ENCODE measurements around the gene POFUT1. TPM values are rescaled to one million over a fixed set of nuclear protein-coding genes. Genes with fewer than 3 reads are reported as not detected.
A peak's percentile ranks its signal among the peaks of the same experiment; 100 is the strongest.
"Not testable (repeated sequence)": the region's sequence is repeated elsewhere in the genome, so short reads cannot be mapped to it uniquely, and the experiment has no call there.

POFUT1 gene
- polyA plus RNA-seq (2013, experiment 1 of 2; ENCODE audit: insufficient read length), result 47.5 TPM
- polyA plus RNA-seq (2013, experiment 2 of 2; ENCODE audit: insufficient read length), result 42.9 TPM

DNA sequence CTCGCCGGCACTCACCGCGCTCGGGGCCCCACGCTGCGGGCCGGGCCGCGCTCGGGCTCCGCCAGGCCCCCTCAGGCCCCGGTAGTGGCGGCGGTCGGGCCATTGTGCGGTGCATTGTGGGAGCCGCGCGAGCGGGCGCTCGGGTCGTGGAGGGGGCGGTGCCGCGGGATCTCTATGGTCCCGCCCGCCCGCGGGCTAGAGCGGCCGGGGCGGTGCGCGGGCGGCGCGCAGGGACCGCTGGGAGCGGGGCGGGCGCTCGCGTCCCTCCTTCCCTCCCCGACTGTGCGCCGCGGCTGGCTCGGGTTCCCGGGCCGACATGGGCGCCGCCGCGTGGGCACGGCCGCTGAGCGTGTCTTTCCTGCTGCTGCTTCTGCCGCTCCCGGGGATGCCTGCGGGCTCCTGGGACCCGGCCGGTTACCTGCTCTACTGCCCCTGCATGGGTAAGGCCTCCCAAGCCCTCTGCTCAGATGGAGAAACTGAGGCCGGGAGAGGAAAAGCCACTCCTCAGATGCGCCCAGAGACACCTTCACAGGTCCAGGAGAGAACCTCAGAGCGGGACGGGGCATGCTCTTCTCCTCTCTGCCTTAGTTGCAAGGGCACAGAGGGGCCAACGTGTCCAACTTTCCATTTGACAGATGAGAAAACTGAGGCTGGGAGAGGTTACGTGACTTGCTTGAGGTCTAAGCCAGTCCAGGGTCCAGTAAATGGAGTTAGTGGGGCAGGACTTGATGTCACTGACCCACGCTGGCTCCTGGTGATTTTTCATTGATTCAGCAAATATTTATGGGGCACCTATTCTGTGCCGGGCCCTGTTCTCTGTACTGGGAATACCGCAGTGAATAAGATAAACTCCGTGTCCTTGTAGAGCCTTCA lies at the start of gene POFUT1, which contains the start of gene PLAGL2:
Gene POFUT1 (plus strand): TSS at position 255 of the 873 bp plus-strand sequence. CDS start 62 bp downstream, at position 317.
Gene PLAGL2 (minus strand): TSS at position 118 of the 873 bp plus-strand sequence. CDS start 5,565 bp downstream, outside the sequence.
- peak; percentile 91 for DNase-seq

DNA sequence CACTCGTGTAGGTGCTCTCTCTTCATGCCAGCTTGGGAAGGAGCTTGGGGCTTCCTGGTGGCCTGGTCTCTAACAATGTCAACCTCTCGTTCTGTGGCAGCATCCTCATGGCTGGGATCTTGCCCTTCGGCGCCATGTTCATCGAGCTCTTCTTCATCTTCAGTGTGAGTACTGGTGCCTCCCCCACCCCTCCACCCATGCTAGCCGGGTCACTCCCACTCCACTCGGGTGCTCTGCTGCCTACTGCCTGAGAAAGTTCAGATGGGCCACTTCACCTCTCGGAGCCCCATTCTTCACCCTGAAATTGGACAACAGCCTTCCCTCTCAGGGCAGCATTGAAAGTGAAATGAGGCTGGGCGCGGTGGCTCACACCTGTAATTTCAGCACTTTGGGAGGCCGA lies 49.3 kb upstream of the POFUT1 start:
- no peak for DNase-seq

DNA sequence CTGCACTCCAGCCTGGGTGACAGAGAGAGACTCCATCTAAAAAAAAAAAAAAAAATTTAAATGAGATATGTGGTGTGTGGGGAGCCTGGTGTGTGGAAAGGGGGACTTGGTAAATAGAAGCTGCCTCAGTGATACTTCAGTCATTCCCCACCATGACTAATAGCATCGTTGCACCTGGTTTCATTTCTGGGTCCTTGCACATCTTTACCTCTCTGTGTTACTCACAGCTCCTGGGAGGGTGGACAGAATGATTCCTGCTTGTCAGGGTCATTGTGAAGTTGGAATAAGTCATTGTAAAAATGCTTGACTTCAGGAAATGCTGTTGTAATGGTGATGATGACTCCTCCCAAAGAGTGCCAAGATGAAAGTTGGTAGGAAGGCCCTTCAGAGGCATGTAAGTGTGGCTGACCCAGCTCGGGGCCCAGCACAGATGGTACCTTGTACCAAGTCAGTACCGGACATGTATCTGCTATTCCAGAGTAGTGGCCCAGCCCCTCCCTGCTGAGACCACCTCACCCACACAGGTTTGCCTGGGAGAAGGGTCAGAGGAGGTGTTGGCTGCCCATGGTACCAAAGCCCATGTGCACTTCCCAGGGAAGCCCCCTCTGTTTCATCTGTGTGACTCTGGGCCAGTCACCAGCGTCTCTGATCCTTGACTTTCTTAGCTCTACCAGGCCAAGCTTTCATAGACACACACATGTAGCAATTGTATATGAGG lies 48.6 kb upstream of the POFUT1 start:
- DNase-seq, result no peak

DNA sequence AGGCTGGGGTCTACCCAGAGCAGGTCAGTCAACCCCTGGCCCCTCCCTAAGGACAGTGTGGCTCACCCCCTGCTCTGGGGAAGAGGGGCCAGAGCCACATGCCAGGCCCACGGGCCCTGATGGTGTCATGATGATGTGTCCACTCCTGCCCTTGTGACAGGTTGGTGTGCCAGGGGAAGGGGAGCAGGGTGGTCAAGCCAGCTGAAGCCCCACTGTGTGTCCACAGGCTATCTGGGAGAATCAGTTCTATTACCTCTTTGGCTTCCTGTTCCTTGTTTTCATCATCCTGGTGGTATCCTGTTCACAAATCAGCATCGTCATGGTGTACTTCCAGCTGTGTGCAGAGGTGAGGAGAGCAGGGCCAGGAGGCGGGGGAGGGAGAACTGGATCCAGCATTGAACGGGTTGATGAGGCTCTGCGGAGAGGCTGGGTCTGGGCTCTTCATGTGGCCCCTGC lies 47.9 kb upstream of the POFUT1 start:
- DNase-seq, result no peak

DNA sequence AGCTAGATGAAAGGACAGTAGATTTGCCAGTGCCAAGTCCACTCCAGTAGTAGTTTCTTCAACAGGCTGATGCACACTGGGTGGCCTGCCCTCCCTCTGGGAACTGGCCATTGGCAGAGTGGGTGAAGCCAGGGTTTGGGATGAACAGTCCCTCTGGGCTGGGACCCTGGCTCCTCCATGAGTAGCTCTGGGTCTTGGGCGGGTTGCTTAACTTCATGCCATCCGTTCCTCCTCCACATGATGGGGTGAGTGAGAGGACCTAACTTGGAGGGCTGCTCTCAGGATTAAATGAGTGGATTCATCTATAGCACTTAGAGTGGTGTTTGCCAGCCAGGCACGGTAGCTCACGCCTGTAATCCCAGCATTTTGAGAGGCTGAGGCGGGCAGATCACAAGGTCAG lies 47.3 kb upstream of the POFUT1 start:
- DNase-seq, result no peak

DNA sequence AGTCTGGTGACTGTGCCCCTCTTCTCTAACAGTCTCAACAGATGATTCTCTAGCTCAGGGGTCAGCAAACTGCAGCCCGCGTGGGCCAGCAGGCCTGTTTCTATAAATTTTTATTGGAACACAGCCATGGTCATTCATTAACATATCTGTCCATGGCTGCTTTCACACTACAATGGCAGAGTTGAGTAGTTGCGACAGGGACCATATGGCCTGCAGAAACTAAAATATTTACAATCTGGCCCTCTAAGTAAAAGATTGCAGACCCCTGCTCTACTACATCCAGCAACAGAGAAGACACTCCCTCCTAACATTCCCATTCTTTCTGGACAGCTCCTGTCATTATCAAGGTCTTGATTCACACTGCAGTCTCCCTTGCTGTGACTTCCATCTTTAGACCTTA lies 45.3 kb upstream of the POFUT1 start:
- DNase-seq, result no peak

DNA sequence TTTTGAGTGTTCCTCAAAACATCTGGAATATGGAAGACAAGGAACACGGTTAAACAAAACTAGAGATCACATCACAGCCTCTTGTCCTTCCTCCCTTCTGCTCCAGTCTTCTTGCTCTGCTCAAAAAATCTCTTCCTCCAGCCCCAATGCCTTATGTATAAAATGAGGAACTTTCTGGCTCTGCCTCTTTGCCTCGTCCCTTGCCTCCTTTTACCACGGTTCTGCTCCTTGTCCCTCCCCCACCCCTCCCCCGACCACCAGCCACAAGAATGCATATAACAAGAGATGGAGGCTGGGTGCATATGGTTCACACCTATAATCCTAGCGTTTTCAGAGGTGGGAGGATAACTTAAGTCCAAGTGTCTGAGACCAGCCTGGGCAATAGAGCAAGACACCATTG lies 43.7 kb upstream of the POFUT1 start:
- no peak for DNase-seq

DNA sequence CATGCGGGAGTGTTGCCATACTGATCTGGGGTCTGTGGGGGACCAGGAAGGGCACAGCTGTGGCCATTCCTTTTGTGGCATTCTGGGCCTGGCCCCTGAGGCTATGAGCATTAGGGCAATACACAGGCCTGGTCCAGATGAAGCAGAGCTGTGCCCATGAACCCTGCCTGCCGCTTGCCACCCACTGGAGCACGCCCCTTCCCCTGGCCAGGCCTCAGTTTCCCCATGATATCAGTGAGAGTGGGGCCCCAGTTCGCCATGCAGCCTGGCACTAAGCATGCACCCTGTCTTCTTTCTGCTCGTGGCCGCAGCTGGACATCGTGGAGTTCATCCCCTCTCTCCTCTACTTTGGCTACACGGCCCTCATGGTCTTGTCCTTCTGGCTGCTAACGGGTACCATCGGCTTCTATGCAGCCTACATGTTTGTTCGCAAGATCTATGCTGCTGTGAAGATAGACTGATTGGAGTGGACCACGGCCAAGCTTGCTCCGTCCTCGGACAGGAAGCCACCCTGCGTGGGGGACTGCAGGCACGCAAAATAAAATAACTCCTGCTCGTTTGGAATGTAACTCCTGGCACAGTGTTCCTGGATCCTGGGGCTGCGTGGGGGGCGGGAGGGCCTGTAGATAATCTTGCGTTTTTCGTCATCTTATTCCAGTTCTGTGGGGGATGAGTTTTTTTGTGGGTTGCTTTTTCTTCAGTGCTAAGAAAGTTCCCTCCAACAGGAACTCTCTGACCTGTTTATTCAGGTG lies 42.5 kb upstream of the POFUT1 start:
- DNase-seq, result no peak

DNA sequence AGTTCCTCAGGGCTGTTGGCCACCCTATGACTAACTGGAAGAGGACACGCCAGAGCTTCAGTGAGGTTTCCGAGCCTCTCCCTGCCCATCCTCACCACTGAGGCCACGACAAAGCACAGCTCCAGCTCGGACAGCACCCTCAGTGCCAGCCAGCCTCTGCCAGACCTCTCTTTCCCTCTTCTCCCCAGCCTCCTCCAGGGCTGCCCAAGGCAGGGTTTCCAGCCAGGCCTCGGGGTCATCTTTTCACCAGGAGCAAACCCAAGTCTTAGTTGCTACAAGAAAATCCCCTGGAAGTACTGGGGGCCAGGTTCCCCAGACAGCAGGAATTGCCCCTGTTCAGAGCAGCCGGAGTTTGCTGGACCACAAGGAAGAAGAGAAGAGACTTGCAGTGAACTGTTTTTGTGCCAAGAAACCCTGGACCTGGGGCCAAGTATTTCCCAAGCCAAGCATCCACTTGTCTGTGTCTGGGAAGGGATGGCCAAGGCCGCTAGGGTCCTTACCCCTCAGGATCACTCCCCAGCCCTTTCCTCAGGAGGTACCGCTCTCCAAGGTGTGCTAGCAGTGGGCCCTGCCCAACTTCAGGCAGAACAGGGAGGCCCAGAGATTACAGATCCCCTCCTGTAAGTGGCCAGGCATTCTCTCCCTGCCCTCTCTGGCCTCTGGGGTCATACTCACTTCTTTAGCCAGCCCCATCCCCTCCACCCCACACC lies 41.7 kb upstream of the POFUT1 start:
- no peak for DNase-seq

DNA sequence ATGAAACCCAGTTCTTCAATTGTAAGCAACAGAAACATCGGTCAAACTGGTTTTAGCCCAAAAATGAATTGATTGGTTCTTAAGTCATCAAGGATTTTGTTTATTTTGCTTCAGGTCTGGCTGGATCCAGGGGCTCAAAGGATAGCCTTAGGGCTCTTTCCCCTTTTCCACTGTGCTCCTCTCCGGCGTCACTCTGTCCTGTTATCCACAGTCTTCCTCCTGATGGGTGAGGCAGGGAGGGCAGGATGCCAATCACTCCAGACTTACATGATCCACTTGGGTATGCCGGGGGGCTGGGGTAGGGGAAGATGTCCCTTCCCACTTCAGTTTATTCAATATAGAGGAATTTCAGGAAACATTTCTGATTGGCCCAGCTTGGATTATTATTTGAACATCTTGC lies 40.1 kb upstream of the POFUT1 start:
- no peak for DNase-seq

DNA sequence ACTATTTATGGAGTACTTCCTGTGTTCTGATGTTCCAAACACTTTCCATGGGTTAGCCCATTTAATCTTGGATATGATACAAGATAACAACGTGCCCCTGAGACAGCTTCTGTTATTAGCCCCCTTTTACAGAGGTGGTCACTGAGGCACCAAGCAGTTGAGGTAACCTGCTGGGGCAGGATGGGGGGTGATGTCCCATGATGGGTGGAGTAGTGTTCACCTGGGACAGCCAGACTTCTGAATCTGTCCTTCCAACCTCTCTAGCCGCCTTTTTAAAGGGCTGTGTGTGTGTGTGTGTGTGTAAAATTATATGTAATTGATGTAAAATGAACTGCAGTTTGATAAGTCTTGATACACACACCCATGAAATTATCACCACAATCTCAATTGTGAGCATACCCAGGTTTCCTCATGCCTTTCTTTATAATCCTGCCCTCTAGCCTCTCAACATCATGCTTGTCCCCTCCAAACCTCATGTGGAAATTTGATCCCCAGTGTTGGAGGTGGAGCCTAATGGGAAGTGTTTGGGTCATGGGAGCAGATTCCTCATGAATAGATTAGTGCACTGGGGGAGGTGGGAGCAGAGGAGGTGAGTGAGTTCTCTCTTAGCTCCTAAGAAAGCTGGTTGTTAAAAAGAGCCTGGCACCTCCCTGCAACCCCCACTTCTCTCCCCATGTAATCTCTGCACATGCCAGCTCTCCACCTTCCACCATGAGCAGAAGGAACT lies 39.3 kb upstream of the POFUT1 start:
- DNase-seq, result peak; percentile 28

DNA sequence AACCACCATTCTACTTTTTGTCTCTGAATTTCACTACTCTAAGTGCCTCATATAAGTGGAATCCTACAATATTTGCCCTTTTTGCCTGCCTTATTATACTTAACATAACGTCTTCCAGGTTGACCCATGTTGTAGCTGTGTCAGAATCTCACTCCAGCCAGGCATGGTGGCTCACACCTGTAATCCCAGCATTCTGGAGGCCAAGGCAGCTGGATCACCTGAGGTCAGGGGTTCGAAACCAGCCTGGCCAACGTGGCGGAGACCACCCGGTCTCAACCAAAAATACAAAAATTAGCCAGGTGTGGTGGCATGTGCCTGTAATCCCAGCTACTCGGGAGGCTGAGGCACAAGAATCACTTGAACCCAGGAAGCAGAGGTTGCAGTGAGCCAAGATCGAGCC lies 30.0 kb upstream of the POFUT1 start:
- DNase-seq, result not testable (repeated sequence)

DNA sequence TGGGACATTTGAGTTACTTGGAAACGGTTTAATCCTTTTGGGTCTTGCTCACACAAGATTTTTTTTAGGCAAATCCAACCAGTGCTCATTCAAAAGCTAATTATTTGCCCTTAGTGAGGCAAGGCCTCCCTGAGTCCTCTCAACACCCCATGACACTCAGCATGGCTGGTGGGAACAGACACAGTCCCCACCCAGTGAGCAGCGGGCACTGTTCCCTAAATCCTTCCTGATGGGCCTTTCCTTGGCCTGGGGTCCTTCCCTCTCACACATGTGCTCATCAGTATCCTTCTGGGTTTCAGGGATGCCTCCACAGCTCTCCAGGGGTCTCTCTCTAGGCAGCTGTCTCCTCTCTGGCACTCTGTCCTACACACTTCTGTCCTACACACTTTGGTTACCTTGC lies 28.2 kb upstream of the POFUT1 start:
- no peak for DNase-seq

DNA sequence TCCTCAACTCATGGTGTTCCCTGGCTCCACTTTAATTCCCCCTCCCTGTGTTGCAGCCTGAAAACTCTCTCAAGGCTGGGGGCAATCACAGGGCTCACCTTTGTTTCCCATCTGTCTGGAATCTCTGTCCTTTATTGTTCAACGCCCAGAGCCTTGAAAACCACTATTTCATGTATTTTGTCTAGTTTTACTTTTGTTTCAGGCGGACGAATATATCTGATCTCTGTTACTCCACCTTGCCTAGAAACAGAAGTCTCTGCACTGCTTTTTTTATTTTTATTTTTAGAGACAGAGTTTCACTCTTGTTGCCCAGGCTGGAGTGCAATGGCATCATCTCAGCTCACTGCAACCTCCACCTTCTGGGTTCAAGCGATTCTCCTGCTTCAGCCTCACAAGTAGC lies 27.7 kb upstream of the POFUT1 start:
- no peak for DNase-seq

DNA sequence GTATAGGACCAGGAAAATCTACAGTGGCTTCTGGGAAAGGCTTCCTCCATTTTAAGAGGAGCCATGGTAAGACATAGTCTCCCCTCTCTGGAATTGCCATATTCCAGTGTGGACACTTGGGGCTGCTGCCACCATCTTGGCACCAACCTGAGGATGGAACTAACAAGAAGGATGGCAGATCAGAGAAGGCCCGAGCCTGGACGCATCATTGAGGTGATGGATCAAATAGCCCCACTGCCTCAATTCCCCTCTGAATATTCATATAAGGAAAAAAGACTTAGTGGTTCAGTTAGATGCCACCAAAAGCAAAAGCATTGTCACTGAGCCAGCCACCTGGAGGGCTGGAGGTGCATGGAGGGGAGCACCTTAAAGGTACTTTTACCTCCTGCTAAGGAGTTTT lies 26.1 kb upstream of the POFUT1 start:
- no peak for DNase-seq

DNA sequence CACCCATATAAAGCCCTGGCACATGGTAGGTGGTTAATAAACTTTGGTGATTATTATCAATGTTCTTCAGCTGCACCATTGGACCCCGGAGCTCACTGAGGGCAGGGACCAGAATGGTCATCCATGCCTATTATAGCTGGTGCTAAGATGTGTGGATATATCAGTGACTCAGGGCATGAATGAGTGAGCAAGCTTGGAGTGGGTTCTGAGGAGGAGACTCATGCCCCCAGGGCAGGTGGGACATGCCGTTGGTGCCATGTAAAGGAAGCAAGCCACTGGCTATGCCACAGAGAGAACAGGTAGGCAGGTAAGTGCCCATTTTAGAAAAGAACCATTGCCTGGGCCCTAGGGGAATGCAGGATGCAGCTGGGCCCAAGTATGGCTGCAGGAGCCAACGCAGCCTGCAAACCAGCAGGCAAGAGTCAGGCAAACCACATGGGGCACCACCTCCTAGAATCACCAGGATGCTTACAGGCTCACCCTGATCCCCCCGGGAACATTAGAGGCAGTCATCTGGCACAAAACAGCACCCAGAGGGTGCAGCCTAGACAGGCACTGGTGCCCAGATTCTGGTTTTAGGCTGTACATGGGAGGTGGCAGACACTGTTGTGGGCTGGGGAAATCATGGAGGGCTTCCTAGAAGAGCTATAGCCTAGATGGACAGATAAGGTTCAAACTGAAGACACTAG lies 23.6 kb upstream of the POFUT1 start:
- DNase-seq, result no peak

DNA sequence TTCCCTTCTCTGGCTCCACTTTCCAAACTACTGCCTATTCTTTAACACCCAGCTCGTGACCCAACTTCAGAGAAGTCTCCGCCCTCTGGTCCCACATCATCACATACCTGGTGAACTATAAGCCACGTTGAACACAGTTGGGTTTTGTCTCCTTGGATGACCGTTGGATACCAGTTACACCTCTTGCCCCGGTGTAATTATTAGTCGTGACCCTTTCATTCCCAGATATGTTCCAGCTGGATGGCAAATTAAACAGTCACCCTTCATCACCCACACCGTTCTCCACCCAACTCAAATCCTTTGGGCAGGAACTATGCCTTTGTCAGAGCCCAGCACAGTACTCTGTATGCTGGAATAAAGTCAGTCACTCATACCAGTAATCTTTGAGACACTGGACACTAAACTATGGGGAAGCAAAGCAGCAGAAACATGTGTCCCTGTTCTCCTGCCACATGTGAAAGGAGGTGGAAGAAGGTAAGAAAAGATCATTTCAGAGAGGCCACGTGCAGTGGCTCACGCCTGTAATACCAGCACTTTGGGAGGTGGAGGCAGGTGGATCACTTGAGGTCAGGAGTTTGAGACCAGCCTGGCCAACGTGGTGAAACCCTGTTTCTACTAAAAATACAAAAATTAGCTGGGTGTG lies 22.6 kb upstream of the POFUT1 start:
- no peak for DNase-seq

DNA sequence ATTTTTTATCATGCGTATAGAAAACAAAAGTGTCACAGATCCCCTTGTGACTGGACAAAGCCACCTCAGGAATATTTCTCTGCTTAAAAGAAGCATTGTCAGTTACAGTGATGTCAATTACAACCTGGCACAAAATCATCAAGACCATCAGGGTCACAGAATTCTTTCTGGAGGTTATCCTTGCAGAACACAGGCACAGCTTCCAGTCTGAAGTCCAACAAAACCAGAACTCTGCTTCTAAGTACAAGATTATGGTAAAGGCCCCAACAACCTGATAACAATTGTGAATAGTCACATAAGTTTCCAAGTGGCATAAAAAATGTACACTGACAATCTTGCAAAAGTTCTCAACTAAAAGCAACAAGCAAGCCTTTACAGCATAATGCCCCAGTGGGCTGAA lies 21.2 kb upstream of the POFUT1 start:
- no peak for DNase-seq

DNA sequence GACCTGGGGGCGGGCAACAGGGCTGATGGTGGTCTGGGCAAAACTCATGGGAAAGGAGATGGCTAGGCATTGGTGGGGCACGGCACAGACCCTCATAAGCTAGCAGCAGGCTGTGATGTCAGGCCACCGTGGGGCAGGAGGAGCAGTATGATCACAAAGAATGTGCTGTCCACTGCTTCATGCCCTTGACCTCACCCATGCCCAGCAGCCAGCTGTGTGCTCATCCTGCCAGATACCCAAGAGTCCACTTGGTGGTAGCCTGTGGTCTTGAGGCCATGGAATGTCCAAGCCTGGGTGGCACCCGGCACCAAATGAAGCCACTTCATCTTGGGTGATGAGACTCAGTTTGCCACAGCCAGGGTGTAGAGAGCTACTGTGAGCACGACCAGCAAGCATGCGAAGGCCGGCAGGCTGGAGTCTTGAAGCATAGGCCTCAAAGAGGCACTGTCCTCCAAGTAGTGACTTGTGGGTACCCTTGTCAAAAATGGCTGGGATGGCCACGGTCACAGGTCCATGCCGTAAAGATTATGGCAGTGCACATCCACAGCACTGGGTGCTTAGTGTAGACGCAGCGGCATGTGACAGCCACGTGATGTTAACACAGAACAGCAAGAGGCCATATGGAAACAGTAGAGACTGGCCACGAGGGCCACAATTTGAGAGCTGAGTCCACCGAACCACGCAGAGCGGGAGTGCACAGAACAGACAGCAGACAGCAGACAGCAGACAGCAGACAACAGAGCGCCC lies 19.1 kb upstream of the POFUT1 start:
- no peak for DNase-seq

DNA sequence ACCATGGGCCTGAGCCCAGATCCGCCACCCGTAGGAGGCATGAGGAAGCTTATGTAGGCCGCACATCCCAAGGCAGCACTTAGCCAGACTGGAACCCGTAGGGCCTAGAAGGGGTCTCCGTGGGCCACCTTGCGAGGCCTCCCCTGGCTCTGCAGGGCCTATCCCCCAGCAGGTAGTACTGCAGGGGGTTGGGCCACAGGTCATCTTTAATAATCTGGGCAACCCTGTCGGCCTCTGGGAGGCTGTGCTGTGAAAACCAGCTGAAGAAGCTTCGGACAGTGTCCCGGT lies 18.6 kb upstream of the POFUT1 start:
- no peak for DNase-seq

Measured in fibroblast of skin of scalp (primary cell).